Thoracic aorta (tissue), 2 donors: Measurements from ENCODE around the gene OSBPL5. TPM values are rescaled to one million over a fixed set of nuclear protein-coding genes. Genes with fewer than 3 reads are reported as not detected.
"Not testable (repeated sequence)": the region's sequence is repeated elsewhere in the genome, so short reads cannot be mapped to it uniquely, and the experiment has no call there.

Experiments used
- ATAC-seq: fragments of 150-250 bp; one replicate; pipeline ENCODE4 v1.8.0; 2017; ENCODE audit warnings: low read depth; ENCODE audit not compliant: insufficient number of reproducible peaks, low FRiP score
- DNase-seq: peaks from one replicate; pipeline ENCODE4 v3.0.0-alpha.2; 2020; ENCODE audit warnings: low spot score
- H3K27ac ChIP-seq, 2 donors: fragments of 200-600 bp; sonication (generic); 1 replicate in 1 of 2; 2 replicates in 1 of 2; pipeline ENCODE4 v1.5.1; 2016; ENCODE audit warnings: mild to moderate bottlenecking in 2 of 2, moderate library complexity in 2 of 2
- H3K27me3 ChIP-seq: fragments of 200-600 bp; sonication (generic); replicated peaks from 2 replicates; pipeline ENCODE4 v1.6.0; 2016; ENCODE audit warnings: mild to moderate bottlenecking; ENCODE audit not compliant: insufficient read depth
- H3K36me3 ChIP-seq: fragments of 200-600 bp; sonication (generic); one replicate; pipeline ENCODE4 v1.5.1; 2016
- H3K4me1 ChIP-seq, 2 donors: fragments of 200-600 bp; sonication (generic); 1 replicate in 1 of 2; 2 replicates in 1 of 2; pipeline versions ENCODE4 v1.5.1 to v1.6.0; 2016; ENCODE audit warnings: low read depth in 2 of 2, mild to moderate bottlenecking in 1 of 2; ENCODE audit not compliant: control insufficient read depth in 1 of 2
- H3K4me3 ChIP-seq: fragments of 200-600 bp; sonication (generic); 2 replicates; pipeline ENCODE4 v1.5.1; 2016; ENCODE audit warnings: mild to moderate bottlenecking
- H3K9me3 ChIP-seq: fragments of 200-600 bp; sonication (generic); 2 replicates; pipeline ENCODE4 v1.5.1; 2016
- CTCF ChIP-seq: fragments of 200-600 bp; sonication (generic); IDR thresholded peaks from one replicate; pipeline ENCODE4 v1.5.1; 2019; ENCODE audit warnings: antibody characterized with exemption
- total RNA-seq, 2 donors: library from RNA; depleted of rRNA; stranded (reverse); fragments of >200 nt; gene quantifications; one replicate each; pipeline versions ENCODE4 v1.1.0 to v1.2.3, GENCODE V29; 2016

OSBPL5 gene
- total RNA-seq, 2 donors from 2014 or later = 99.9 to 121 TPM

GRCh38 chr11:3169255-3170043, 4.3 kb upstream of the OSBPL5 start:
- Histone ChIP-seq H3K36me3 (no peaks in the 10 kb centered on the region), H3K27me3 (no peaks in the 10 kb centered on the region), H3K27ac (peak overlapping the region; percentile 82 to 85), H3K4me3 (peak overlapping the region; percentile 71), H3K4me1 (peaks cover 6 to 34% of the 10 kb centered on the region in 2 donors), H3K9me3 (no peaks in the 10 kb centered on the region)
- peak; percentile 9 for TF ChIP-seq CTCF
- peak; percentile 26 for ATAC-seq
- DNase-seq = no peak

GRCh38 chr11:3168742-3169254, 3.7 kb upstream of the OSBPL5 start:
- not testable (repeated sequence) for ATAC-seq, H3K27me3 ChIP-seq, DNase-seq, H3K9me3 ChIP-seq, H3K36me3 ChIP-seq
- H3K27ac ChIP-seq = peak overlapping the region; percentile 82 to 85
- peak overlapping the region; percentile 71 for H3K4me3 ChIP-seq
- peaks cover 6 to 36% of the 10 kb centered on the region in 2 donors for H3K4me1 ChIP-seq

GRCh38 chr11:3167143-3168119, 2.3 kb upstream of the OSBPL5 start:
- H3K27me3 ChIP-seq = no peaks in the 10 kb centered on the region
- no peak for ATAC-seq
- H3K36me3 ChIP-seq = no peaks in the 10 kb centered on the region
- no peak for TF ChIP-seq CTCF
- DNase-seq = no peak
- H3K4me3 ChIP-seq = no peak overlapping the region
- H3K4me1 ChIP-seq = peaks cover 9 to 47% of the 10 kb centered on the region in 2 donors
- H3K9me3 ChIP-seq = no peaks in the 10 kb centered on the region
- H3K27ac ChIP-seq = no peak overlapping the region

GRCh38 chr11:3166268-3167142, 1.4 kb upstream of the OSBPL5 start:
- Histone ChIP-seq H3K4me1 (peaks cover 16 to 56% of the 10 kb centered on the region in 2 donors), H3K36me3 (no peaks in the 10 kb centered on the region), H3K4me3 (no peak overlapping the region), H3K27me3 (no peaks in the 10 kb centered on the region), H3K27ac (no peak overlapping the region), H3K9me3 (no peaks in the 10 kb centered on the region)
- no peak for ATAC-seq
- TF ChIP-seq CTCF = no peak
- DNase-seq = no peak

- Histone ChIP-seq H3K27me3 (no peaks in the 10 kb centered on the region), H3K27ac (peak overlapping the region in 1 of 2 donors; percentile 83), H3K4me3 (peak overlapping the region; percentile 88), H3K4me1 (peaks cover 22 to 62% of the 10 kb centered on the region in 2 donors), H3K9me3 (no peaks in the 10 kb centered on the region), H3K36me3 (no peaks in the 10 kb centered on the region)
- TF ChIP-seq CTCF = no peak
- ATAC-seq = no peak
- no peak for DNase-seq
Measured at GRCh38 chr11:3165916-3166267, 782 bp upstream of the OSBPL5 start.
